Neural progenitor cell (in vitro differentiated cells): Measurements from ENCODE around the gene DCC. TPM values are rescaled to one million over a fixed set of nuclear protein-coding genes. Genes with fewer than 3 reads are reported as not detected.

Experiments
- DNase-seq: peaks from one replicate; pipeline ENCODE4 v3.0.0-alpha.2; 2016; ENCODE audit warnings: low spot score
- H2AFZ ChIP-seq: fragments of 200-600 bp; sonication (generic); replicated peaks from 2 replicates; pipeline ENCODE4 v1.6.1; 2016; ENCODE audit warnings: antibody characterized with exemption
- H3F3A ChIP-seq: fragments of 200-600 bp; sonication (generic); 2 replicates; pipeline ENCODE4 v1.6.1; 2016; ENCODE audit warnings: antibody characterized with exemption, low read depth
- H3K27ac ChIP-seq: fragments of 200-600 bp; sonication (generic); 2 replicates; pipeline ENCODE4 v1.5.1; 2016; ENCODE audit warnings: mild to moderate bottlenecking
- H3K27me3 ChIP-seq: fragments of 200-600 bp; sonication (generic); 2 replicates; pipeline ENCODE4 v1.6.1; 2016; ENCODE audit warnings: mild to moderate bottlenecking, moderate library complexity
- H3K36me3 ChIP-seq: fragments of 200-600 bp; sonication (generic); 2 replicates; pipeline ENCODE4 v1.5.1; 2016
- H3K4me1 ChIP-seq: fragments of 200-600 bp; sonication (generic); 2 replicates; pipeline ENCODE4 v1.6.1; 2016; ENCODE audit warnings: mixed run types
- H3K4me2 ChIP-seq: fragments of 200-600 bp; sonication (generic); 2 replicates; pipeline ENCODE4 v1.6.1; 2016
- H3K4me3 ChIP-seq: fragments of 200-600 bp; sonication (generic); 2 replicates; pipeline ENCODE4 v1.5.1; 2016
- H3K79me2 ChIP-seq: fragments of 200-600 bp; sonication (generic); 2 replicates; pipeline ENCODE4 v1.6.1; 2016; ENCODE audit warnings: low read depth
- H3K9ac ChIP-seq: fragments of 200-600 bp; sonication (generic); 2 replicates; pipeline ENCODE4 v1.6.1; 2016
- H3K9me3 ChIP-seq: fragments of 200-600 bp; sonication (generic); 2 replicates; pipeline ENCODE4 v1.5.1; 2016; ENCODE audit warnings: low read depth
- H4K20me1 ChIP-seq: fragments of 200-600 bp; sonication (generic); 2 replicates; pipeline ENCODE4 v1.6.1; 2016; ENCODE audit warnings: low read depth
- H3K27ac Mint-ChIP-seq: 3 replicates; pipeline ENCODE4 v1.8.0; 2021; ENCODE audit warnings: mixed read lengths
- H3K27me3 Mint-ChIP-seq: 2 replicates; pipeline ENCODE4 v1.8.0; 2022; ENCODE audit warnings: low read depth, mild to moderate bottlenecking, inconsistent platforms, moderate library complexity, mixed read lengths; ENCODE audit not compliant: insufficient read depth
- H3K36me3 Mint-ChIP-seq: 3 replicates; pipeline ENCODE4 v1.8.0; 2021; ENCODE audit warnings: mixed read lengths
- H3K4me1 Mint-ChIP-seq: 3 replicates; pipeline ENCODE4 v1.8.0; 2021; ENCODE audit warnings: mixed read lengths
- H3K4me3 Mint-ChIP-seq: 3 replicates; pipeline ENCODE4 v1.8.0; 2021; ENCODE audit warnings: mild to moderate bottlenecking, moderate library complexity, mixed read lengths
- H3K9me3 Mint-ChIP-seq: 3 replicates; pipeline ENCODE4 v1.8.0; 2020; ENCODE audit warnings: mixed read lengths
- EZH2 ChIP-seq: fragments of 200-600 bp; sonication (generic); IDR thresholded peaks from 2 replicates; pipeline ENCODE4 v1.6.1; 2017; ENCODE audit warnings: antibody characterized with exemption, mild to moderate bottlenecking, moderate library complexity
- EZH2phosphoT487 ChIP-seq: fragments of 200-600 bp; sonication (generic); IDR thresholded peaks from 2 replicates; pipeline ENCODE4 v1.6.1; 2017; ENCODE audit warnings: antibody characterized with exemption
- total RNA-seq: library from RNA; depleted of rRNA; stranded (reverse); fragments of >200 nt; gene quantifications from 2 replicates; pipeline ENCODE4 v1.2.3, GENCODE V29; 2015; ENCODE audit warnings: low replicate concordance
- TF ChIP-seq, protein P1 (sequence below): fragments of 200-600 bp; sonication (generic); IDR thresholded peaks from 2 replicates; pipeline ENCODE4 v1.5.1; 2017; ENCODE audit warnings: antibody characterized with exemption, mild to moderate bottlenecking

Gene DCC
- total RNA-seq, 1 donor from 2014 or later: 0.41 TPM

DNA sequence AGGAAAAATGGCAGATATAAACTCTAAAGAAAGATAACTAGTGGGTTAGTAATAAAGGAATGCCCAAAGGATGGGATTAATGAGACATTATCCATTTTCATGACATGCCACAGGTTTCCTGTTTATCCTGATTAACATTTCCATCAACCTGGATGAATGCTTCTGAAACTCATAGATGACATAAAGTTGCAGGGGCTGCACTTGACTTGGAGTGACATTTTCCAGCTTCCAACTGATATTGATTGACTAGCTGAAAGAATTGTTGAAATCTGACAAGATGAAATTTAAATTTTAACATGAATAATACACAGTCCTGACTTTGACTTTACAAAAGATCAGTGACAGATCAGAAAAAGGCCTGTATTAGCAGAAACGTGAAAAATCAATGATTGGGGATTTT lies 214.2 kb downstream of the DCC start:
- H3K36me3 ChIP-seq: no peaks in the 10 kb centered on the region
- no peak overlapping the region for H3K27ac ChIP-seq
- Mint-ChIP-seq H3K27ac (no peak overlapping the region), H3K9me3 (no peaks in the 10 kb centered on the region), H3K4me3 (no peak overlapping the region), H3K4me1 (peaks cover 5% of the 10 kb centered on the region), H3K36me3 (no peaks in the 10 kb centered on the region), H3K27me3 (no peaks in the 10 kb centered on the region)
- TF ChIP-seq EZH2: no peak
- TF ChIP-seq, protein P1, sequence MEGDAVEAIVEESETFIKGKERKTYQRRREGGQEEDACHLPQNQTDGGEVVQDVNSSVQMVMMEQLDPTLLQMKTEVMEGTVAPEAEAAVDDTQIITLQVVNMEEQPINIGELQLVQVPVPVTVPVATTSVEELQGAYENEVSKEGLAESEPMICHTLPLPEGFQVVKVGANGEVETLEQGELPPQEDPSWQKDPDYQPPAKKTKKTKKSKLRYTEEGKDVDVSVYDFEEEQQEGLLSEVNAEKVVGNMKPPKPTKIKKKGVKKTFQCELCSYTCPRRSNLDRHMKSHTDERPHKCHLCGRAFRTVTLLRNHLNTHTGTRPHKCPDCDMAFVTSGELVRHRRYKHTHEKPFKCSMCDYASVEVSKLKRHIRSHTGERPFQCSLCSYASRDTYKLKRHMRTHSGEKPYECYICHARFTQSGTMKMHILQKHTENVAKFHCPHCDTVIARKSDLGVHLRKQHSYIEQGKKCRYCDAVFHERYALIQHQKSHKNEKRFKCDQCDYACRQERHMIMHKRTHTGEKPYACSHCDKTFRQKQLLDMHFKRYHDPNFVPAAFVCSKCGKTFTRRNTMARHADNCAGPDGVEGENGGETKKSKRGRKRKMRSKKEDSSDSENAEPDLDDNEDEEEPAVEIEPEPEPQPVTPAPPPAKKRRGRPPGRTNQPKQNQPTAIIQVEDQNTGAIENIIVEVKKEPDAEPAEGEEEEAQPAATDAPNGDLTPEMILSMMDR: no peak
- H3K9me3 ChIP-seq: no peaks in the 10 kb centered on the region
- H3K4me3 ChIP-seq: no peak overlapping the region
- H3K4me2 ChIP-seq: no peak overlapping the region
- DNase-seq: no peak
- H2AFZ ChIP-seq: no peak overlapping the region
- H3K79me2 ChIP-seq: no peaks in the 10 kb centered on the region
- H3K9ac ChIP-seq: no peak overlapping the region
- no peaks in the 10 kb centered on the region for H3K4me1 ChIP-seq
- H3F3A ChIP-seq: no peaks in the 10 kb centered on the region
- H3K27me3 ChIP-seq: no peaks in the 10 kb centered on the region
- H4K20me1 ChIP-seq: no peaks in the 10 kb centered on the region

DNA sequence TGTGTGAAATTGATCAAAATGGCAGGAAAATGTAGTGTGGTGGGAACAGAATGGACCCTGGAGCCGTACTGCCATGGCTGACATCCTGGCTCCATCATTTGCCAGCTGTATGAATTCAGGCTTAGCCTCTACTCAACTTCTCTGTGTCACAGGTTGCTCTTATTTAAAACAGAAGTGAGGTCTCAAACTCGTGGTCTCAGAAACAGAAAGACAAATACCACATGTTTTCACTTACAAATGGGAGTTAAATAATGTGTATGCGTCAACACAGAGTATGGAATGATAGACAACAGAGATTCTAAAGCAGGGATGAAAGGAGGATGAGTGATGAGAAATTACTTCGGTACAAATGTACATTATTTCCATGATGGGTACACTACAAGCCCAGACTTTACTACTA lies 227.4 kb downstream of the DCC start:
- DNase-seq: no peak
- Mint-ChIP-seq H3K36me3 (no peaks in the 10 kb centered on the region), H3K4me3 (no peak overlapping the region), H3K27ac (no peak overlapping the region), H3K9me3 (no peaks in the 10 kb centered on the region), H3K4me1 (peaks cover under 1% of the 10 kb centered on the region), H3K27me3 (no peaks in the 10 kb centered on the region)
- no peaks in the 10 kb centered on the region for H4K20me1 ChIP-seq
- no peaks in the 10 kb centered on the region for H3F3A ChIP-seq
- no peak overlapping the region for H2AFZ ChIP-seq
- TF ChIP-seq EZH2 (no peak), EZH2phosphoT487 (no peak)
- TF ChIP-seq, protein P1: no peak
- H3K27me3 ChIP-seq: no peaks in the 10 kb centered on the region
- H3K9ac ChIP-seq: no peak overlapping the region
- no peaks in the 10 kb centered on the region for H3K79me2 ChIP-seq
- no peak overlapping the region for H3K4me3 ChIP-seq
- no peak overlapping the region for H3K4me2 ChIP-seq
- H3K27ac ChIP-seq: no peak overlapping the region
- no peaks in the 10 kb centered on the region for H3K4me1 ChIP-seq
- H3K36me3 ChIP-seq: no peaks in the 10 kb centered on the region
- no peaks in the 10 kb centered on the region for H3K9me3 ChIP-seq

- Histone ChIP-seq H3K27me3 (no peaks in the 10 kb centered on the region), H4K20me1 (no peaks in the 10 kb centered on the region), H3F3A (no peaks in the 10 kb centered on the region), H3K4me3 (no peak overlapping the region), H3K4me2 (no peak overlapping the region), H3K27ac (no peak overlapping the region), H3K79me2 (no peaks in the 10 kb centered on the region), H2AFZ (no peak overlapping the region), H3K4me1 (no peaks in the 10 kb centered on the region), H3K9ac (no peak overlapping the region), H3K9me3 (no peaks in the 10 kb centered on the region), H3K36me3 (no peaks in the 10 kb centered on the region)
- no peak for DNase-seq
- no peak overlapping the region for H3K27ac Mint-ChIP-seq
- TF ChIP-seq, protein P1: no peak
- TF ChIP-seq EZH2phosphoT487 (no peak), EZH2 (no peak)
- no peaks in the 10 kb centered on the region for H3K9me3 Mint-ChIP-seq
- H3K4me1 Mint-ChIP-seq: peaks cover 3% of the 10 kb centered on the region
- no peaks in the 10 kb centered on the region for H3K27me3 Mint-ChIP-seq
- H3K4me3 Mint-ChIP-seq: no peak overlapping the region
- no peaks in the 10 kb centered on the region for H3K36me3 Mint-ChIP-seq
These were observed 229.5 kb downstream of the DCC start for GRCh38 chr18:52569492-52569891.

DNA sequence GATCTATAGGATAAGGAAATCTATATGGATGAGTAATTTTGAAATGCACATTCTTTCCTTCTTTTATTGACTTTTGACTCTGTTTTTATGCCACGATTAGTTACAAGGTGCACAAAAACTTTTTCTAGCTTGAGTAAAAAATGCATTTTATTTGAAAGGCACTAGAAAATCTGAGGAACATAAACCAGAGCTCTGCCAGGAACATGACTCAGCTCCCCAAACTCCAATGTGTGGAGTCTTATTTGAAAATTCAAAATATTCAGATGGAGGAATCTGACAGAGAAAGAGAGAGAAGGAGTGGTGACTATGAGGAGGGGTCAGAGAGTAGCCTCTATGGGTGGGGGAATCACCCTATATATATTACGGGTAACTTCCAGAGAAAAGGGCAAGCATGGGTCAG lies 231.0 kb downstream of the DCC start:
- Histone ChIP-seq H3K9ac (no peak overlapping the region), H3F3A (no peaks in the 10 kb centered on the region), H3K4me2 (no peak overlapping the region), H2AFZ (no peak overlapping the region), H3K4me3 (no peak overlapping the region), H3K36me3 (no peaks in the 10 kb centered on the region), H3K4me1 (no peaks in the 10 kb centered on the region), H4K20me1 (no peaks in the 10 kb centered on the region), H3K27me3 (no peaks in the 10 kb centered on the region), H3K79me2 (no peaks in the 10 kb centered on the region), H3K27ac (no peak overlapping the region), H3K9me3 (no peaks in the 10 kb centered on the region)
- TF ChIP-seq, protein P1: no peak
- TF ChIP-seq EZH2 (no peak), EZH2phosphoT487 (no peak)
- H3K27me3 Mint-ChIP-seq: no peaks in the 10 kb centered on the region
- no peak overlapping the region for H3K4me3 Mint-ChIP-seq
- H3K36me3 Mint-ChIP-seq: no peaks in the 10 kb centered on the region
- no peak for DNase-seq
- H3K4me1 Mint-ChIP-seq: peaks cover 3% of the 10 kb centered on the region
- no peaks in the 10 kb centered on the region for H3K9me3 Mint-ChIP-seq
- H3K27ac Mint-ChIP-seq: no peak overlapping the region
